GM19324 (cell line): ENCODE results near the gene ANKRD6.

Source experiments
- ATAC-seq: cut with Tn5 transposase; IDR thresholded peaks from one replicate; pipeline ENCODE4 v1.9.1; 2021; ENCODE audit warnings: mild to moderate bottlenecking, moderate library complexity; ENCODE audit not compliant: unreplicated experiment, low FRiP score

Gene ANKRD6

GRCh38 chr6:89554106-89554505 lies 121.2 kb downstream of the ANKRD6 start:
- no peak for ATAC-seq

DNA sequence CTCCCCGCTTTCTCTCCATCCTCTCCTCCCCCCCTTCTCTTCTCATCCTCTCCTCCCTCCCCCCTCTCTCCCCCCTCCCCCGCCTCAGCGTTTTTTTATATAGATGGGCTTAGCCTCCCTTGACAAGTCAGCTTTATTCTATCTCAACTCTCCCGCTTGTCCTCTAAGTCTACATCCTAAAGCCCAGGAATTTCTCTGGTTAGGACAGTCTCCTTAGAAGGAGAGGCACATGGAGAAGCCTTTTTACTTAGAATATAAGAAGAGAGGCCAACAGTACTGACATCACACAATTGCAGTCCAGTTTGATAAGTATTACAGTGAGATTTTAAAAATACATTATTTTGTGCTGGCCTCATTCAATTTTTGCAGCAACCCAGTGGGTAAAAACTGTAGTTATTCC lies 122.1 kb downstream of the ANKRD6 start:
- ATAC-seq: no peak

DNA sequence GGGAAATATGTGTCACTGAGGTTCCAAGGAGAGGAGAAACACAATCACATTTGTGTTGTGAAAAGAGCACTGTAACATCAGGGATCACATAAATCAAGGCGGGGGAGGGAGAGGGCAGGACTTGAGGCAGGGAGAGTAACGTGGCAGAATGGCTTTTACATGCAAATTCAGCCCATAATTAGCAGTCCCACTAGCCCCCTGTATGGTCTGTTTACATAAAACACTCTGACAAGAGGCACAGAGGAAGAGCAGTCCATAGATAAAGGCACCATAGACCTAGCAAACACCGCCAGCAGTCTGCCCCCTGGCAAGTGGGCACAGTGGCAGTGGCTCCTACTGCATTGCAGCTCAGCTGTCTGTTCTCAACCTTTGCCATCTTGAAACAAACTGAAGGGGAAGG lies 122.9 kb downstream of the ANKRD6 start:
- ATAC-seq: no peak

GRCh38 chr6:89559487-89559886 lies 126.5 kb downstream of the ANKRD6 start:
- no peak for ATAC-seq

- ATAC-seq: no peak
Observed at GRCh38 chr6:89562093-89562973, 129.4 kb downstream of the ANKRD6 start.

- ATAC-seq: no peak
Observed at GRCh38 chr6:89563866-89564265, 130.9 kb downstream of the ANKRD6 start.

DNA sequence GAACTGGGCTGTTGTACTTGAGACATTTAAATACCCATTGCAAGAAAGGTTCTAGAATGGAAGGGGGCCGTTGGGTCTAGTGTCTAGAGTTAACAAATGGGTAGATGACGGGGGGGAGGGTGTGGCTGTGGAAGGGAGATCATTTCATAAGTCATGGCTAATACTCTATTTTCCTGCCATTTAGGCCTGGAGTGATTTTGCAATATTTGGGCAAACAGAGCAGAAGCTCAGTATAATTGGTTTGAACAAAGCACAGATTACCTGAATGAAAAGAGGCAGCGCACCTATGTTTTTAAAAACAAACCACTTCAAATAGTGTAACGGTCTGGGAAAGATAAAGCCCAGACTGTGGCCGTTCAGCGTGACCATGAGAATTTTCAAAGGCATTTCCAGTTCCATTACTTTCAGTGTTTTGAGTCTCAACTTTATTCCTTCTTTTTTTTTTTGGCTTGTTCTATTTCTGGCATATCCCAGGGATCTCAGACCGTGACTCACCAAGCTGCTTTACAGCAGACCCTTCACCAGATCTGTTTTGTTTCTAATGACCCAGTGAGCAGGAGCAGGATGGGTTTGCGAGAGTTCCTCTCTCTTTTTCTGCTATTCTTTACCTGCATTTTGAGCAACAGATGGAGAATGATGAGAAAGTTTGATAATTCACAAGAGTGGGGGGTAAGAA lies 131.9 kb downstream of the ANKRD6 start:
- no peak for ATAC-seq

- no peak for ATAC-seq
Observed at GRCh38 chr6:89566008-89566800, 133.3 kb downstream of the ANKRD6 start.

- no peak for ATAC-seq
Observed at GRCh38 chr6:89566930-89567629, 134.1 kb downstream of the ANKRD6 start.

- no peak for ATAC-seq
Observed at GRCh38 chr6:89567630-89568390, 134.9 kb downstream of the ANKRD6 start.

DNA sequence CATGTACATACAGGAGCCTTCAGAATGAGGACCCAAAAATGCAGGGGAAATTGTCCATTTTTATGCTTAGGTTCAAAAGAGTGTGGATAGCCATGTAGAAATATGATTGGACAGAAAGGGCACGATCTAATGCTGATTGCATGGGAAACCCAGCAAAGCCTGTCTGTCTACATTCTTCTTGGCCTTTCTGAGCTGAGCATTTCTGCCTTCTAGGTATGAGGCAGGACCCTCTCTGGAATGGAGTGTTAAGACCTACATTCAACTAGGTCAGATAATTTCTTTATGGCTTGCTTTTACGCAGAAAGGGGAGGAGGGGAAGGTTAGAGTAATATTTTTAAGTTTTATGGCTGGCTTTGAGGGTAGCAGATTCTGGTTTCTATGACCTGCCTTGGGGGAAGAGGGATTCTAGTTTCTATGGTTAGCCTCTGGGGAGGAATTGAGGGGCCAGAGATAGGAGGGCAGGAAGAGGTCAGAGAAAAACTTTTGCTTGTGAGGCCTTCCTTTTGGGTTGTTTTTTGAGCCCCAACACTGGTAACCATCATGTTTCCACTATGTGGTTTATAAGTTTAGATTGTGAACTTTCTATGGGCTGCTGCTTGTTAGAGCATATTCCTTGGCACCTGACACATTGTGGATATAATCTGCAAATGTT lies 142.1 kb downstream of the ANKRD6 start:
- no peak for ATAC-seq

GRCh38 chr6:89575562-89575960 lies 142.6 kb downstream of the ANKRD6 start:
- ATAC-seq: no peak

DNA sequence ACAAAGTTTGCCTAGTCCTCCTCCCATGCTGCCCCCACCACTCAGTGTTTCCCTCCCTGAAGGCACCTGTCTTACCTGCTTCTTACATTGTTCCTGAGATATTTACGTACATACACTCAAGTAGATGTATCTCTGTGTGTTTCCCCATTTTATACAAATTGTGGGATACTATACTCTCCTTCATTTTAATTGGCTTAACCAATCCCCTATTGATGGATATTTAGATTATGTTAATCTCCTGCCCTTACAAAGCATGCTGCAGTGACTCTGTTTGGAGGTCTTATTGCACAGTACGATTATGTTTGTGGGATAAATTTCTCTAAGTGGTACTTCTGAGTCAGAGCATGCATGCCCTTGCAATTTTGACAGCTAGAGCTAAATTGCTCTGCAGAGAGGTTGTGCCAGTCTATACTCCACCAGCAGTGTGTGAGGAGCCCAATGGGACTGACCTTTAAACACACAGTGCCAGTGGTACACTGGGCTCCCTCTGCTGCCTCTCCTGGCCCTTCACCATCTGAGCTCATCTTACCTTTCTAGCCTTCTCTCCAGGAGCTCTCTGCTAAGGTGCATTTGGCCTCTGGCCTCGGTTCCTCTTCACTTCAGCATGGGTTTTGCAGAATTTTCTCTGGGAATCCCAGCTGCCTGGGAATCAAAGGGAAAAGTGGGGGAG lies 148.2 kb downstream of the ANKRD6 start:
- ATAC-seq: no peak

GRCh38 chr6:89581689-89582088 lies 148.7 kb downstream of the ANKRD6 start:
- no peak for ATAC-seq

DNA sequence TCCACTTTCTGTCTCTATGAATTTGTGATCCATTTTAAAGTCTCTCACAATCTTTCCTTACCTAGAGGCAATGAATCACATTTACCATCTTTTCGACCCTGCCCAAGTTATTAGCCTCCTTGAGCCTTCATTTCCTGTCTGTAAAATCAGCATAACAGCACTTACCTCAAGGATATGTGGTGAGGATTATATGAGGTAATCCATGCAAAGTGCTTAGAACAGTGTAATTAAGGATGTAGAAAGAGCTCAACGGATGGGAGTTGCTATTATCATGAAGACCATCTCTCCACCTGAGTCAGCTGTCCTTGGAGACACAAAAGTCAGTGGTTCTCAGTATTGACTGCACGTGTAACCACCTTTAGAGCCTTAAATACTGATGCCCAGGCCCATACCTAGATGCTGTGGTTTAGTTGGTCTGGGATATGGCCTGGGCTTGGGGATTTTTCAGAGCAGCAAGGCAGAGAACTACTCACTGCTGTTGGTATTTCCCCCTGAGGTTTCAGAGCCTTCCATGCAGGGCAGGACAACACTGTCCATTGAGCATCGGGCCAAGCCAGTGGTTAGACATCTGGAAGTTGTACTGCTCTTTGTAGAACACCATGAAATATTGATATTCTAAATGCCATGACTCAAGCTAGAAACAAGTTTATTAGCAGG lies 149.8 kb downstream of the ANKRD6 start:
- no peak for ATAC-seq

GRCh38 chr6:89583559-89583958 lies 150.6 kb downstream of the ANKRD6 start:
- ATAC-seq: no peak

- ATAC-seq: no peak
Observed at GRCh38 chr6:89584539-89584938, 151.6 kb downstream of the ANKRD6 start.

GRCh38 chr6:89585154-89585553 lies 152.2 kb downstream of the ANKRD6 start:
- ATAC-seq: no peak
